Neural progenitor cell (in vitro differentiated cells): ENCODE results near the gene STRADA. TPM values are rescaled to one million over a fixed set of nuclear protein-coding genes. Genes with fewer than 3 reads are reported as not detected.
"Not testable (repeated sequence)": the region's sequence is repeated elsewhere in the genome, so short reads cannot be mapped to it uniquely, and the experiment has no call there.

Source experiments
- DNase-seq: peaks from one replicate; pipeline ENCODE4 v3.0.0-alpha.2; 2016; ENCODE audit warnings: low spot score
- H2AFZ ChIP-seq: fragments of 200-600 bp; sonication (generic); replicated peaks from 2 replicates; pipeline ENCODE4 v1.6.1; 2016; ENCODE audit warnings: antibody characterized with exemption
- H3F3A ChIP-seq: fragments of 200-600 bp; sonication (generic); 2 replicates; pipeline ENCODE4 v1.6.1; 2016; ENCODE audit warnings: antibody characterized with exemption, low read depth
- H3K27ac ChIP-seq: fragments of 200-600 bp; sonication (generic); 2 replicates; pipeline ENCODE4 v1.5.1; 2016; ENCODE audit warnings: mild to moderate bottlenecking
- H3K27me3 ChIP-seq: fragments of 200-600 bp; sonication (generic); 2 replicates; pipeline ENCODE4 v1.6.1; 2016; ENCODE audit warnings: mild to moderate bottlenecking, moderate library complexity
- H3K36me3 ChIP-seq: fragments of 200-600 bp; sonication (generic); 2 replicates; pipeline ENCODE4 v1.5.1; 2016
- H3K4me1 ChIP-seq: fragments of 200-600 bp; sonication (generic); 2 replicates; pipeline ENCODE4 v1.6.1; 2016; ENCODE audit warnings: mixed run types
- H3K4me2 ChIP-seq: fragments of 200-600 bp; sonication (generic); 2 replicates; pipeline ENCODE4 v1.6.1; 2016
- H3K4me3 ChIP-seq: fragments of 200-600 bp; sonication (generic); 2 replicates; pipeline ENCODE4 v1.5.1; 2016
- H3K79me2 ChIP-seq: fragments of 200-600 bp; sonication (generic); 2 replicates; pipeline ENCODE4 v1.6.1; 2016; ENCODE audit warnings: low read depth
- H3K9ac ChIP-seq: fragments of 200-600 bp; sonication (generic); 2 replicates; pipeline ENCODE4 v1.6.1; 2016
- H3K9me3 ChIP-seq: fragments of 200-600 bp; sonication (generic); 2 replicates; pipeline ENCODE4 v1.5.1; 2016; ENCODE audit warnings: low read depth
- H4K20me1 ChIP-seq: fragments of 200-600 bp; sonication (generic); 2 replicates; pipeline ENCODE4 v1.6.1; 2016; ENCODE audit warnings: low read depth
- H3K27ac Mint-ChIP-seq: 3 replicates; pipeline ENCODE4 v1.8.0; 2021; ENCODE audit warnings: mixed read lengths
- H3K27me3 Mint-ChIP-seq: 2 replicates; pipeline ENCODE4 v1.8.0; 2022; ENCODE audit warnings: low read depth, mild to moderate bottlenecking, inconsistent platforms, moderate library complexity, mixed read lengths; ENCODE audit not compliant: insufficient read depth
- H3K36me3 Mint-ChIP-seq: 3 replicates; pipeline ENCODE4 v1.8.0; 2021; ENCODE audit warnings: mixed read lengths
- H3K4me1 Mint-ChIP-seq: 3 replicates; pipeline ENCODE4 v1.8.0; 2021; ENCODE audit warnings: mixed read lengths
- H3K4me3 Mint-ChIP-seq: 3 replicates; pipeline ENCODE4 v1.8.0; 2021; ENCODE audit warnings: mild to moderate bottlenecking, moderate library complexity, mixed read lengths
- H3K9me3 Mint-ChIP-seq: 3 replicates; pipeline ENCODE4 v1.8.0; 2020; ENCODE audit warnings: mixed read lengths
- CTCF ChIP-seq: fragments of 200-600 bp; sonication (generic); IDR thresholded peaks from 2 replicates; pipeline ENCODE4 v1.5.1; 2017; ENCODE audit warnings: antibody characterized with exemption, mild to moderate bottlenecking
- EZH2 ChIP-seq: fragments of 200-600 bp; sonication (generic); IDR thresholded peaks from 2 replicates; pipeline ENCODE4 v1.6.1; 2017; ENCODE audit warnings: antibody characterized with exemption, mild to moderate bottlenecking, moderate library complexity
- EZH2phosphoT487 ChIP-seq: fragments of 200-600 bp; sonication (generic); IDR thresholded peaks from 2 replicates; pipeline ENCODE4 v1.6.1; 2017; ENCODE audit warnings: antibody characterized with exemption
- total RNA-seq: library from RNA; depleted of rRNA; stranded (reverse); fragments of >200 nt; gene quantifications from 2 replicates; pipeline ENCODE4 v1.2.3, GENCODE V29; 2015; ENCODE audit warnings: low replicate concordance

STRADA gene
- total RNA-seq, 1 donor from 2014 or later, result 69.6 TPM

DNA sequence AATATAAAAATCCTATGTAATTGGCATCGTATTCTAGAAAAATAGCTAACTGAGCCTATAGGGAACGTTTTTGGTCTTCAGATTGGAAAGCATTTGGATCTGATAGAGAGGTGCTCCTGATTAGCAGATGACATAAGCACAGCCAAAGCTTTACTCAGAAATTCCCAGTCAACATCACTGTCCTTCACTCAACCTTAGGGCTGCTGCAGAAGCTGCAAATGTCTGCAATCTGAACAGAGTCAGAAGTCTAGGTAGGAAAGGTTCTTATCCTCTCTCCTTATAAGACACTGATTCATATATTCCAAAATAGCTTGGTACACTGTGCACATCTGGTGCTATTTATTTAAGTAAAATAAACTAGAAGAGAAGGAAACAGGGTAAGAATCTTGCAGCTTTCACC lies 19.2 kb downstream of the STRADA start:
- no peak for TF ChIP-seq EZH2phosphoT487
- no peak for TF ChIP-seq EZH2
- no peak for TF ChIP-seq CTCF
- H3K9me3 Mint-ChIP-seq, result no peaks in the 10 kb centered on the region
- Histone ChIP-seq H3K36me3 (no peaks in the 10 kb centered on the region), H3K27ac (no peak overlapping the region), H3K9me3 (no peaks in the 10 kb centered on the region), H3F3A (no peaks in the 10 kb centered on the region), H3K79me2 (no peaks in the 10 kb centered on the region), H3K9ac (peak overlapping the region; percentile 12), H3K27me3 (no peaks in the 10 kb centered on the region), H3K4me2 (no peak overlapping the region), H3K4me1 (no peaks in the 10 kb centered on the region), H3K4me3 (no peak overlapping the region), H2AFZ (no peak overlapping the region), H4K20me1 (no peaks in the 10 kb centered on the region)
- DNase-seq, result no peak
- H3K36me3 Mint-ChIP-seq, result peaks cover 5% of the 10 kb centered on the region
- no peaks in the 10 kb centered on the region for H3K4me1 Mint-ChIP-seq
- no peak overlapping the region for H3K27ac Mint-ChIP-seq
- no peaks in the 10 kb centered on the region for H3K27me3 Mint-ChIP-seq
- no peak overlapping the region for H3K4me3 Mint-ChIP-seq

DNA sequence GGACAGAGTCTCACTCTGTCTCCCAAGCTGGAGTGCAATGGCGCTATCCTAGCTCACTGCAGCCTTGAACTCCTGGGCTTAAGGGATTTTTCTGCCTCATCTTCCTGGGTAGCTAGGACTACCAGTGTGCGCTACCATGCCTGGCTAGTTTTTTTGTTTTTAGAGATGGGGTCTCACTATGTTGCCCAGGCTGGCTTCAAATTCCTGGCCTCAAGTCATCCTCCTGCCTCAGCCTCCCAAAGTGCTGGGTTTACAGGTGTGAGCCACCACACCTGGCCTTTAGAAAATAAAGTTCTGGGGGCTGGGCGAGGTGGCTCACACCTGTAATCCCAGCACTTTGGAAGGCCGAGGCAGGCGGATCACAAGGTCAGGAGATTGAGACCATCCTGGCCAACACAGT lies 21.4 kb downstream of the STRADA start:
- not testable (repeated sequence) for H4K20me1 ChIP-seq, H3K36me3 Mint-ChIP-seq, H3K9me3 ChIP-seq, DNase-seq, H3K36me3 ChIP-seq, H3K4me3 ChIP-seq, H3K27me3 Mint-ChIP-seq, H3K79me2 ChIP-seq, H3K27me3 ChIP-seq, H3K4me1 Mint-ChIP-seq, H2AFZ ChIP-seq, H3K9ac ChIP-seq, H3K4me2 ChIP-seq, H3K27ac ChIP-seq, H3K4me3 Mint-ChIP-seq, H3K4me1 ChIP-seq, H3F3A ChIP-seq, H3K27ac Mint-ChIP-seq, H3K9me3 Mint-ChIP-seq

DNA sequence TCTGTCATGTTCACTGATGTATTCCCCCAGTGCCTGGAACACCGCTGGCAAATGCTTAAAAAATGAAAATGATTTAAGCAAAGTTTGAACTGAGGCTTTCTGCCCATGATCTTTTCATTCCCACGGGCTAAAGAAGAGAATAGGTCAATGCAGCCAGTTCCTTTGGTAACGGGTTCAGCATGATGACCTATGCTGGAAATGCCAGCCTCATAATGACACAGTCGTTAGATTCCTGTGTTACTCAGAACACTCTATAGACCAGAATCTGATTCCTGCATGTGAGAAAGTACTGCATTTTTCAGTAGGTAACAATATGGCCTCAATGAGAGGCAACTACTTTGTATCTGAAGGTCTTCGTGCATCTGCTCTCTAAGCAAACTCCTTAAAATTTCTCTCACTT lies 22.6 kb downstream of the STRADA start:
- Histone ChIP-seq H3F3A (no peaks in the 10 kb centered on the region), H4K20me1 (no peaks in the 10 kb centered on the region), H3K4me1 (no peaks in the 10 kb centered on the region), H3K9me3 (no peaks in the 10 kb centered on the region), H3K27ac (no peak overlapping the region), H3K4me3 (no peak overlapping the region), H3K9ac (no peak overlapping the region), H2AFZ (no peak overlapping the region), H3K36me3 (no peaks in the 10 kb centered on the region), H3K4me2 (no peak overlapping the region), H3K79me2 (no peaks in the 10 kb centered on the region), H3K27me3 (no peaks in the 10 kb centered on the region)
- H3K27ac Mint-ChIP-seq, result no peak overlapping the region
- H3K36me3 Mint-ChIP-seq, result peaks cover 7% of the 10 kb centered on the region
- no peak overlapping the region for H3K4me3 Mint-ChIP-seq
- TF ChIP-seq EZH2phosphoT487 (no peak), EZH2 (no peak), CTCF (no peak)
- H3K27me3 Mint-ChIP-seq, result no peaks in the 10 kb centered on the region
- no peaks in the 10 kb centered on the region for H3K4me1 Mint-ChIP-seq
- H3K9me3 Mint-ChIP-seq, result no peaks in the 10 kb centered on the region
- DNase-seq, result no peak

GRCh38 chr17:63716426-63716825 lies 25.2 kb downstream of the STRADA start:
- Mint-ChIP-seq H3K27me3 (no peaks in the 10 kb centered on the region), H3K4me3 (no peak overlapping the region), H3K36me3 (peaks cover 14% of the 10 kb centered on the region), H3K4me1 (no peaks in the 10 kb centered on the region), H3K27ac (no peak overlapping the region), H3K9me3 (no peaks in the 10 kb centered on the region)
- Histone ChIP-seq H3K4me3 (no peak overlapping the region), H3F3A (no peaks in the 10 kb centered on the region), H2AFZ (no peak overlapping the region), H3K27me3 (no peaks in the 10 kb centered on the region), H3K9me3 (no peaks in the 10 kb centered on the region), H3K4me2 (no peak overlapping the region), H3K27ac (no peak overlapping the region), H3K4me1 (no peaks in the 10 kb centered on the region), H3K79me2 (no peaks in the 10 kb centered on the region), H3K36me3 (no peaks in the 10 kb centered on the region), H3K9ac (no peak overlapping the region), H4K20me1 (no peaks in the 10 kb centered on the region)
- DNase-seq, result no peak
- TF ChIP-seq EZH2, result no peak
- TF ChIP-seq EZH2phosphoT487, result no peak
- no peak for TF ChIP-seq CTCF
